ENCODE measurements around the gene MRPL12. TPM values are rescaled to one million over a fixed set of nuclear protein-coding genes. Genes with fewer than 3 reads are reported as not detected.
A peak's percentile ranks its signal among the peaks of the same experiment; 100 is the strongest.
"Not testable (repeated sequence)": the region's sequence is repeated elsewhere in the genome, so short reads cannot be mapped to it uniquely, and the experiment has no call there.

MRPL12 gene
- total and polyA plus RNA-seq, 3 experiments from 2014 or later = 53.6 to 255 (median 246) TPM

DNA sequence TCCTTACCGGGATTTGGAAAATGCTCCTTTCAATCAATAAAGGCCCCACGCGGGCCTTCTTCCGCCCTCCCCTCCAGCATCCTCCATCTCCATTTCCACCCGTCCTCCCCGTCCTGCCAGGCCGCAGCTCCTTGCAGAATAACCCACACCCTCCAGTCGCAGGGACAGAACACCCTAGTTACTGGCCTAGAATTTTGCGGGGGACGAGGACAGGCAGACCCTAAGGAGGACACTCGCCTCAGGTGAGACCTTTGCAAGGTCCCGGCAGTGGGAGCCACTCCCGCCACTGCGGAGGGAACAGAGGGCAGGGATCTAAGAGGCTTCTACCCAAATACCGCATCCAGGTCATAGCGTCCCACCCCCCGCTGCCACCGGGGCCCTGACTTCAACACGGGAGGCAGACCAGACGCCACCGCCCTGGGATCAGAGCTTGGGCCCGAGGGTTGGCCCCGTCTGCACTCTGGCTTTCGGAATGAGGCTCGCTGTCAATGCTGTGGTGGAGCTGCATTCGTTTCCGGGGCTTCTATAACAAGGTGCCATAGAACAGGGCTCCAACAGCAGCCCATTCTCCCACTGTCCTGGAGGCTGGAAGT, 35.7 kb downstream of the MRPL12 start:
- ChIA-PET POLR2A (no interaction called here), CTCF (no interaction called here)

DNA sequence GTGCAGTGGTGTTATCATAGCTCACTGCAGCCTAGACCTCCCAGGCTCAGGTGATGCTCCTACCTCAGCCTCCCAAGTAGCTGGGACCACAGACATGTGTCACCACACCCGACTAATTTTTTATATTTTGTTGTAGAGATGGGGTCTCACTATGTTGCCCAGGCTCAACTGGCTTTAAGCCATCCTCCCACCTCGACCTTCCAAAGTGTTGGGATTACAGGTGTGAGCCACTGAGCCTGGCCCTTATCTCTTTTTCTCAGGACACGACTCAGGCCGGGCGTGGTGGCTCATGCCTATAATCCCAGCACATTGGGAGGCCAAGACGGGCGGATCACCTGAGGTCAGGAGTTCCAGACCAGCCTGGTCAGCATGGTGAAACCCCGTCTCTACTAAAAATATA, 36.4 kb downstream of the MRPL12 start:
- H3K4me3 Mint-ChIP-seq; H3K36me3 Mint-ChIP-seq; H3K4me3 ChIP-seq (ENCODE audit: low read length); H3K27ac ChIP-seq (ENCODE audit: low read depth, low read length); POLR2A ChIA-PET; H3K4me1 Mint-ChIP-seq; DNase-seq; H3K27me3 ChIP-seq (ENCODE audit: insufficient read depth, low read length, poor library complexity, severe bottlenecking); H3K4me1 ChIP-seq (ENCODE audit: insufficient read depth, low read length); H3K9me3 Mint-ChIP-seq; H3K9me3 ChIP-seq (ENCODE audit: low read length); CTCF ChIA-PET; H3K36me3 ChIP-seq (ENCODE audit: insufficient read depth, low read length): not testable (repeated sequence)
- H3K27me3 Mint-ChIP-seq = peaks cover 4 to 12% of the 10 kb centered on the region in 2 donors
- peak overlapping the region in 1 of 8 donors; percentile 38 for H3K27ac Mint-ChIP-seq

More for the DNA sequence above, 35.7 kb downstream of the MRPL12 start:
- Histone ChIP-seq H3K4me1 (ENCODE audit: insufficient read depth, low read length) (no peaks in the 10 kb centered on the region), H3K9me3 (ENCODE audit: low read length) (no peaks in the 10 kb centered on the region), H3K36me3 (ENCODE audit: insufficient read depth, low read length) (no peaks in the 10 kb centered on the region), H3K27ac (ENCODE audit: low read depth, low read length) (no peak overlapping the region), H3K27me3 (ENCODE audit: insufficient read depth, low read length, poor library complexity, severe bottlenecking) (peaks cover 4% of the 10 kb centered on the region), H3K4me3 (ENCODE audit: low read length) (no peak overlapping the region)
- peaks cover 4 to 13% of the 10 kb centered on the region in 2 donors for H3K27me3 Mint-ChIP-seq
- peak overlapping the region in 1 of 8 donors; percentile 65 for H3K27ac Mint-ChIP-seq
- no peaks in the 10 kb centered on the region for H3K9me3 Mint-ChIP-seq
- DNase-seq = no peak
- H3K4me3 Mint-ChIP-seq = no peak overlapping the region
- H3K36me3 Mint-ChIP-seq = no peaks in the 10 kb centered on the region
- peaks cover 0 to 5% (median 3%) of the 10 kb centered on the region in 3 donors for H3K4me1 Mint-ChIP-seq

DNA sequence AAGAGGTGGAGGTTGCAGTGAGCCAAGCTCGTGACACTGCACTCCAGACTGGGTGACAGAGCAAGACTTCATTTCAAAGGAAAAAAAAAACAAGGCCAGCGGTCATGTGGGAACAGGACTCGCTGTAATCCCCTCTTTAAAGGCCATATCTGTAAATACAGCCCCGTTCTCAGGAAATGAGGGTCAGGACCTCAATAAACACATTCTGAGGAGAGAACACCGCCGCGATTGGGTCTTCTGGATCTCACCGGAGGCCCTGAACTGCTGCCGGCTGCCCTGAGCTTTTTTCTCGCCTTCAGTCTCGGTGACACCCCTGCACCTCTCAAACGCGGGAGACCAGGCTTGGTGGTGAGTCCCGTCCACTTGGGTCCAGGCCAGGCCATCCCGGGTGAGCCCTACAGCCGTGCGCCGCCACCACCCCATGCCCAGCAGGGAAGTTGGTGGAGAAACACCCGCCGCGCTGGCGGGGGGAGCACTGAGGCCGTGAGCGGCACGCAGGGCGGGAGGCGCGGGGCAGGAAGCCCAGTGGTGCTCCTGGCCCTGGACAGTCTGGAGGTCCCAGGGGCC, 37.3 kb downstream of the MRPL12 start:
- Histone ChIP-seq H3K36me3 (ENCODE audit: insufficient read depth, low read length) (no peaks in the 10 kb centered on the region), H3K9me3 (ENCODE audit: low read length) (no peaks in the 10 kb centered on the region), H3K4me1 (ENCODE audit: insufficient read depth, low read length) (no peaks in the 10 kb centered on the region), H3K27me3 (ENCODE audit: insufficient read depth, low read length, poor library complexity, severe bottlenecking) (peaks cover 4% of the 10 kb centered on the region), H3K27ac (ENCODE audit: low read depth, low read length) (no peak overlapping the region), H3K4me3 (ENCODE audit: low read length) (no peak overlapping the region)
- POLR2A ChIA-PET = no interaction called here
- DNase-seq = no peak
- Mint-ChIP-seq H3K9me3 (no peaks in the 10 kb centered on the region), H3K27ac (no peak overlapping the region), H3K4me1 (peaks cover 0 to 5% (median 3%) of the 10 kb centered on the region in 3 donors), H3K4me3 (no peak overlapping the region), H3K36me3 (no peaks in the 10 kb centered on the region), H3K27me3 (peaks cover 4 to 11% of the 10 kb centered on the region in 2 donors)
- CTCF ChIA-PET = no interaction called here

DNA sequence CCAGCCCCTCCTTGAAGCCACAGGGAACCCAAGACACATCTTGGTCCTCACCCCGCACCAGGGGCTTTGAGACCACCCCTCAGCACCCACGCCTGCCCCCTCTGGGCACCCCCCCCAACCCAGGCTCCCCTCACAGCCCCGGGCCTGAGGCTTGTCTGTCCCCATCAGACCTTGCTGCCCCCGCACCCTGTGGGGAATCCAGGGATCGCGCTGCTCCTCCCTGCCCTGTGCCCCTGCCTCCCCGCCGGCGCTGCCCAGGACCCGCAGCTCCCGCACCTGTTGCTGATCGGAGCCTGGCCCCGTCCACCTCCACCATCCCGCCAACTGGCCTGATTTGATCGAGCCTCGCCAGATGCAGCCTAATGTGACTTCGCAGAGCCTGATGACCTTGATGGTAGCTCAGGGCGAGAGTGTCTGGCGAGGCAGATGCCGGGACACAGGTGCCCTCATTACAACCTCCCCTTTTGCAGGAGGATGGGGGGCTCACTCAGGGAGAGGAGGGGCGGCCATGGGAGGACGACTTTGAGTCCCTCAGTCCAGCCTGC, 38.0 kb downstream of the MRPL12 start:
- no peak overlapping the region for H3K27ac Mint-ChIP-seq
- H3K4me3 Mint-ChIP-seq = no peak overlapping the region
- Histone ChIP-seq H3K9me3 (ENCODE audit: low read length) (no peaks in the 10 kb centered on the region), H3K27me3 (ENCODE audit: insufficient read depth, low read length, poor library complexity, severe bottlenecking) (peaks cover 4% of the 10 kb centered on the region), H3K36me3 (ENCODE audit: insufficient read depth, low read length) (no peaks in the 10 kb centered on the region), H3K4me1 (ENCODE audit: insufficient read depth, low read length) (no peaks in the 10 kb centered on the region), H3K27ac (ENCODE audit: low read depth, low read length) (no peak overlapping the region), H3K4me3 (ENCODE audit: low read length) (no peak overlapping the region)
- no peak for DNase-seq
- POLR2A ChIA-PET = no interaction called here
- H3K27me3 Mint-ChIP-seq = peaks cover 4 to 7% of the 10 kb centered on the region in 2 donors
- H3K36me3 Mint-ChIP-seq = no peaks in the 10 kb centered on the region
- H3K9me3 Mint-ChIP-seq = no peaks in the 10 kb centered on the region
- CTCF ChIA-PET = no interaction called here
- no peaks in the 10 kb centered on the region for H3K4me1 Mint-ChIP-seq

DNA sequence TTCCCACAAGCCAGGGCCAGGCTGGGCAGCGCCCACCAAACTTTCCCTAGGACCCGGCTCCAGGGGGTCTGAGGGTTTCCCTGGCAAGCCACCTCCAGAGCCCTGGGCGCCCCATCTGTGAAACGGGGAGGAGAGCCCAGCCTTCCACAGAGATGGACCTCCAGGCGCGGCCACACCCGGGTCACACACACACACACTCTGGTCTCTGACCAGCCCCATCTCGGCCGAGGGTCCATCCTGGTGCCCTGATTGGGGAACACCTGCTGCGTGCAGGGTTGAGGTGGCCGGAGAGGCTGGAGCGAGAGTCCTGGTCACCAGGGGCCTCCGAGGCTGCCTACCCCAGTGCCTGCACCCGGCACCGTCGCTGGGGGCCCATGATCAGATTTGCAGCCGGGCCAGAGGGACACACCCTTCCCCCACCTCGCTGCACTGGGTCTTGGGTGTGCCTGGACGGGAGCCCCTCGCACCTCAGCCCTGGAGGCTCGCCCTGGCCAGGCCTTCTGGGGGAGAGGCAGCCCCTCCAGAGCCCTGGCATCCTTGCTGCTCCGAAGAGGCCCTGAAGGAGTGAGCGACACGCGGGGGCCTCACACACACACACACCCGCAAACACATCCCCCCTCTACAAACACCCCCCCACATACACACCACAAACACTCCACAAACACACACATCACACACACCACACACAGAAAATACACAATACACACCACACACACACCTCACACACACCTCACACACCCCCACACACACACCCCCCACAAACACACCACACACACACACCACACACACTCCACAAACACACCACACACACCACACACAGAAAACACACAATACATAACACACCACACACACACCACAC, 38.7 kb downstream of the MRPL12 start:
- Histone ChIP-seq H3K4me3 (ENCODE audit: low read length) (no peak overlapping the region), H3K36me3 (ENCODE audit: insufficient read depth, low read length) (no peaks in the 10 kb centered on the region), H3K27ac (ENCODE audit: low read depth, low read length) (no peak overlapping the region), H3K4me1 (ENCODE audit: insufficient read depth, low read length) (no peaks in the 10 kb centered on the region), H3K9me3 (ENCODE audit: low read length) (no peaks in the 10 kb centered on the region), H3K27me3 (ENCODE audit: insufficient read depth, low read length, poor library complexity, severe bottlenecking) (peaks cover 4% of the 10 kb centered on the region)
- DNase-seq = no peak
- H3K9me3 Mint-ChIP-seq = no peaks in the 10 kb centered on the region
- ChIA-PET POLR2A (no interaction called here), CTCF (no interaction called here)
- no peaks in the 10 kb centered on the region for H3K4me1 Mint-ChIP-seq
- H3K27me3 Mint-ChIP-seq = peaks cover 4 to 7% of the 10 kb centered on the region in 2 donors
- H3K36me3 Mint-ChIP-seq = no peaks in the 10 kb centered on the region
- H3K4me3 Mint-ChIP-seq = no peak overlapping the region
- no peak overlapping the region for H3K27ac Mint-ChIP-seq

Other genes with a start within 250 kb of the MRPL12 start
- 1,000 to 10,000 TPM; 5,175 to 5,190 TPM for gene ACTG1, start 190.6 kb upstream of the MRPL12 start, total RNA-seq
- 1,950 TPM for gene ACTG1, start 190.6 kb upstream of the MRPL12 start, polyA plus RNA-seq
- under 1 TPM; 0.46 to 0.49 TPM for gene FSCN2, start 175.0 kb upstream of the MRPL12 start, total RNA-seq
- not detected for gene FSCN2, start 175.0 kb upstream of the MRPL12 start, polyA plus RNA-seq
- gene FAAP100, start 151.0 kb upstream of the MRPL12 start, total RNA-seq = 10 to 100 TPM; 52.5 to 55.3 TPM
- 19.2 TPM for gene FAAP100, start 151.0 kb upstream of the MRPL12 start, polyA plus RNA-seq
- 100 to 1,000 TPM; 125 to 126 TPM for gene NPLOC4, start 66.3 kb upstream of the MRPL12 start, total RNA-seq
- 63.1 TPM for gene NPLOC4, start 66.3 kb upstream of the MRPL12 start, polyA plus RNA-seq
- under 1 TPM; 0.31 TPM for gene TSPAN10, start 66.2 kb upstream of the MRPL12 start, total RNA-seq
- gene TSPAN10, start 66.2 kb upstream of the MRPL12 start, polyA plus RNA-seq = 0.49 TPM
- 1 to 10 TPM; 1.9 to 2.2 TPM for gene PDE6G, start 46.8 kb upstream of the MRPL12 start, total RNA-seq
- 1.5 TPM for gene PDE6G, start 46.8 kb upstream of the MRPL12 start, polyA plus RNA-seq
- gene OXLD1, start 36.8 kb upstream of the MRPL12 start, total RNA-seq = 10 to 100 TPM; 50.8 to 55.7 TPM
- gene OXLD1, start 36.8 kb upstream of the MRPL12 start, polyA plus RNA-seq = 78.9 TPM
- gene CCDC137, start 36.6 kb upstream of the MRPL12 start, total RNA-seq = 10 to 100 TPM; 68.6 to 70.7 TPM
- gene CCDC137, start 36.6 kb upstream of the MRPL12 start, polyA plus RNA-seq = 22.2 TPM
- 10 to 100 TPM; 16.3 to 19.7 TPM for gene ARL16, start 19.6 kb upstream of the MRPL12 start, total RNA-seq
- 33.0 TPM for gene ARL16, start 19.6 kb upstream of the MRPL12 start, polyA plus RNA-seq
- 100 to 1,000 TPM; 122 to 135 TPM for gene HGS, start 19.4 kb upstream of the MRPL12 start, total RNA-seq
- 36.7 TPM for gene HGS, start 19.4 kb upstream of the MRPL12 start, polyA plus RNA-seq
- 10 to 100 TPM; 34.1 to 34.7 TPM for gene SLC25A10, start 8.9 kb downstream of the MRPL12 start, total RNA-seq
- 4.9 TPM for gene SLC25A10, start 8.9 kb downstream of the MRPL12 start, polyA plus RNA-seq
- gene GCGR, start 100.8 kb downstream of the MRPL12 start, total RNA-seq = not detected
- not detected for gene GCGR, start 100.8 kb downstream of the MRPL12 start, polyA plus RNA-seq
- gene MCRIP1, start 129.9 kb downstream of the MRPL12 start, total RNA-seq = 10 to 100 TPM; 56.1 to 57.0 TPM
- 76.1 TPM for gene MCRIP1, start 129.9 kb downstream of the MRPL12 start, polyA plus RNA-seq
- gene PPP1R27, start 131.7 kb downstream of the MRPL12 start, total RNA-seq = not detected
- gene PPP1R27, start 131.7 kb downstream of the MRPL12 start, polyA plus RNA-seq = not detected
- gene P4HB, start 157.2 kb downstream of the MRPL12 start, total RNA-seq = 100 to 1,000 TPM; 463 to 482 TPM
- gene P4HB, start 157.2 kb downstream of the MRPL12 start, polyA plus RNA-seq = 342 TPM
- gene ARHGDIA, start 168.0 kb downstream of the MRPL12 start, total RNA-seq = 100 to 1,000 TPM; 662 to 677 TPM
- 237 TPM for gene ARHGDIA, start 168.0 kb downstream of the MRPL12 start, polyA plus RNA-seq
- 100 to 1,000 TPM; 326 to 337 TPM for gene ALYREF, start 188.2 kb downstream of the MRPL12 start, total RNA-seq
- gene ALYREF, start 188.2 kb downstream of the MRPL12 start, polyA plus RNA-seq = 60.4 TPM
- gene ANAPC11, start 188.4 kb downstream of the MRPL12 start, total RNA-seq = 100 to 1,000 TPM; 146 to 149 TPM
- gene ANAPC11, start 188.4 kb downstream of the MRPL12 start, polyA plus RNA-seq = 287 TPM
- under 1 TPM; 0.57 to 0.62 TPM for gene NPB, start 198.9 kb downstream of the MRPL12 start, total RNA-seq
- not detected for gene NPB, start 198.9 kb downstream of the MRPL12 start, polyA plus RNA-seq
- 10 to 100 TPM; 30.3 to 31.6 TPM for gene PCYT2, start 208.0 kb downstream of the MRPL12 start, total RNA-seq
- gene PCYT2, start 208.0 kb downstream of the MRPL12 start, polyA plus RNA-seq = 35.7 TPM
- 10 to 100 TPM; 41.4 to 41.7 TPM for gene SIRT7, start 214.8 kb downstream of the MRPL12 start, total RNA-seq
- 40.1 TPM for gene SIRT7, start 214.8 kb downstream of the MRPL12 start, polyA plus RNA-seq
- gene MAFG, start 224.4 kb downstream of the MRPL12 start, total RNA-seq = 10 to 100 TPM; 28.4 to 34.7 TPM
- gene MAFG, start 224.4 kb downstream of the MRPL12 start, polyA plus RNA-seq = 2.5 TPM
- 100 to 1,000 TPM; 128 to 138 TPM for gene PYCR1, start 233.9 kb downstream of the MRPL12 start, total RNA-seq
- 0.63 TPM for gene PYCR1, start 233.9 kb downstream of the MRPL12 start, polyA plus RNA-seq
- gene MYADML2, start 243.9 kb downstream of the MRPL12 start, total RNA-seq = not detected
- not detected for gene MYADML2, start 243.9 kb downstream of the MRPL12 start, polyA plus RNA-seq